Left ventricle myocardium inferior (tissue), 1 donor: ENCODE measurements around the gene CYTH4. TPM values are rescaled to one million over a fixed set of nuclear protein-coding genes. Genes with fewer than 3 reads are reported as not detected.

Experiments
- DNase-seq: peaks from one replicate; pipeline ENCODE4 v3.0.0-alpha.2; 2020
- H3K27ac ChIP-seq: fragments of 200-600 bp; replicated peaks from 2 replicates; pipeline ENCODE4 v1.8.0; 2021
- H3K27me3 ChIP-seq: fragments of 200-600 bp; 2 replicates; pipeline ENCODE4 v1.8.0; 2021; ENCODE audit warnings: low read depth
- H3K36me3 ChIP-seq: fragments of 200-600 bp; 2 replicates; pipeline ENCODE4 v1.8.0; 2021
- H3K4me1 ChIP-seq: fragments of 200-600 bp; 2 replicates; pipeline ENCODE4 v1.8.0; 2021
- H3K4me3 ChIP-seq: fragments of 200-600 bp; 2 replicates; pipeline ENCODE4 v1.8.0; 2021; ENCODE audit warnings: mild to moderate bottlenecking, moderate library complexity
- H3K9me3 ChIP-seq: fragments of 200-600 bp; replicated peaks from 2 replicates; pipeline ENCODE4 v1.8.0; 2021
- intact Hi-C: fragments of 100-400 bp; cut with micrococcal nuclease; formaldehyde crosslinking; loops from one replicate; pipeline ENCODE4 v1.11.0; 2022
- total RNA-seq: library from RNA; stranded (reverse); fragmentation: NEBNext Ultra II Directional; extraction: Animal tissue kit (Norgen Biotek cat#: 25700); gene quantifications from one replicate; pipeline ENCODE4 v1.2.1, GENCODE V29; 2021
- TF ChIP-seq, protein P1 (sequence below): fragments of 200-600 bp; IDR thresholded peaks from 2 replicates; pipeline ENCODE4 v1.8.0; 2021; ENCODE audit warnings: antibody characterized with exemption, mild to moderate bottlenecking, borderline replicate concordance
- donor health status: DM: no; HTN: yes; CAD: no; lungs with severe emphysema.

The CYTH4 gene
- total RNA-seq, 1 donor from 2014 or later: 4.8 TPM

DNA sequence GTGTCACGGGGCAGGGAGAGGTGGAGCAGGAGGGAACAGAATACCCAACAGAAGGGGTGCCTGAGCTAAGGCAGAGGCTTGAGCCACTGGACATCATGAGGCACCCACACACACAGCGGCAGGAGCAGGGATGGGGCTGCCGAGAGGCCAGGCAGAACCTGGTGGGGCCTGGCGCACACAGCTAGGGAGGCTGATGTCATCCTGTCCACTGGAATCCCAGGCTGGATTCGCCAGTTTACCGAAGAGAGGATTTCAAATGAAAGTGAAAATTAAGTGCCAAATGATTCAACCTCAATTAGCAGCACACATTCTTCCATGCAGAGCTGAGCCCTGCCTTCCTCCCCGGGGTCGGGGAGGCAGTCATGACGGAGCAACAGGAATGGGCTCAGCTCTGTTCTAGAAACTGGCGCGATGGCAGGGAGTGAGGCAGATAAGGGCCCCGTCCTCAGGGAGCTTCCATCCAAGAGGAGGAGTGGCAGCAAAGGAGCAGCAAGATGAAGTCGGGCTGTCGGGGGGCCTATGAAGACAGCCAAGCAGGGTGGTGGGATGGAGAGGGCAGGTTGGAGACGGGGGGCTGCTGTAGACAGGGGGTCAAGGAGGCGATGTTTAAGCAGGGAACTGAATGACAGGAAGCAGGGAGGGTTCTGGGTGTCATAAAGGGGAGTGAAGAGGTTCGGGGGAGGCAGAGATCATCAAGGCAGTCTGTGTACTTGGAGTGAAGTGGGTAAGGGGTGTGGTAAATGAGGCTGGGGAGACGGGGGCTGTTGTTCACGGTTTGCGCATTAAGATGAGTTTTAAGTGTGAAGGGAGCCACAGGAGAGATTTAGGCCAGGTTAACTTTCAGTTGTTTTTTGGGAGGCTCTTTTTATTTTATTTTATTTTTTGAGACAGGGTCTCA lies 44.7 kb upstream of the CYTH4 start:
- intact Hi-C loops: no loop called here
- Histone ChIP-seq H3K9me3 (no peaks in the 10 kb centered on the region), H3K27ac (no peak overlapping the region), H3K4me1 (no peaks in the 10 kb centered on the region), H3K36me3 (no peaks in the 10 kb centered on the region), H3K27me3 (peaks cover 100% of the 10 kb centered on the region), H3K4me3 (no peak overlapping the region)
- DNase-seq: no peak
- TF ChIP-seq, protein P1, sequence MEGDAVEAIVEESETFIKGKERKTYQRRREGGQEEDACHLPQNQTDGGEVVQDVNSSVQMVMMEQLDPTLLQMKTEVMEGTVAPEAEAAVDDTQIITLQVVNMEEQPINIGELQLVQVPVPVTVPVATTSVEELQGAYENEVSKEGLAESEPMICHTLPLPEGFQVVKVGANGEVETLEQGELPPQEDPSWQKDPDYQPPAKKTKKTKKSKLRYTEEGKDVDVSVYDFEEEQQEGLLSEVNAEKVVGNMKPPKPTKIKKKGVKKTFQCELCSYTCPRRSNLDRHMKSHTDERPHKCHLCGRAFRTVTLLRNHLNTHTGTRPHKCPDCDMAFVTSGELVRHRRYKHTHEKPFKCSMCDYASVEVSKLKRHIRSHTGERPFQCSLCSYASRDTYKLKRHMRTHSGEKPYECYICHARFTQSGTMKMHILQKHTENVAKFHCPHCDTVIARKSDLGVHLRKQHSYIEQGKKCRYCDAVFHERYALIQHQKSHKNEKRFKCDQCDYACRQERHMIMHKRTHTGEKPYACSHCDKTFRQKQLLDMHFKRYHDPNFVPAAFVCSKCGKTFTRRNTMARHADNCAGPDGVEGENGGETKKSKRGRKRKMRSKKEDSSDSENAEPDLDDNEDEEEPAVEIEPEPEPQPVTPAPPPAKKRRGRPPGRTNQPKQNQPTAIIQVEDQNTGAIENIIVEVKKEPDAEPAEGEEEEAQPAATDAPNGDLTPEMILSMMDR: no peak

DNA sequence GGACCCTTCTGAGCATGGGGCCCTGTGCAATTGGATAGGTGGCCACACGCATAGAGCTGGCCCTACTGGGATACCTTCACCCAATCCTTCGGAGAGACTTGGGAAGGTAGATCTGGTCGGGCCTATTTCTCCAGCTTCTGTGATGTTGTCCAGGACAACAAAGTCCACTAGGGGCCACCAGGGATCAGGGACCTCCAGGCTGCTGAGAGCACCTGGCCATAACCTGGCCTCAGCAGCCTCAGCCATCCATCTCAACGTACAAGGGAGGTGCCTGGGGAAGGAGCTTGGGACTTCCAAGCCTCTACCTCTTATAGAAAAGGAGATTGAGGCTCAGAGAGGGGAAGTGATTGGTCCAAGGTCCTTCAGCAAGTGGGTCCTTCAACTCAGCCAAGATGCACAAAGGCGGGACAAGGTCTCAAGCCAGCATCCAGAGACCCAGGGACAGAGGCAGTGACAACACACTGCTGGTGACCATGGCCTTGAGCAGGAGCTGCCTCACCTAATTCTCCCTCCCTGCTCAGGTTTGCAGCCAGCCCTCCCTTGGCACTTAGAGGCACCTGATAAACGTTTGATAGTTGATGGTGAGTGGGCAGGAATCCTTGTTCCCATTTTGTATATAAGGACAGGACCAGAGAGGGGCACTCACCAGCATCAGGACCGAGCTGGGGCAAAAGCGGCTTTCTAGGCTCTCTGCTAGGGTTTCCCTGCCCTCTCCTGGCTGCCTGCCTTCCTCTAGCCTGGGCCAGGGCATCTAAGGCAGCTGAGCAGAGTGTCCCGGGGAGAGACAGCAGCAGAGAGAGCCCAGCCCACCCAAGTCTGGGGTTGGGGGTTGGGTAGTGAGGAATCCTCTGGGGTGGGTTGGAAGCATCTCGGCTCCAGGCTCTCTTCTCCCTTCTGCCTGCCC lies 42.7 kb upstream of the CYTH4 start:
- intact Hi-C loops: no loop called here
- Histone ChIP-seq H3K27me3 (peaks cover 100% of the 10 kb centered on the region), H3K36me3 (no peaks in the 10 kb centered on the region), H3K4me1 (peaks cover 5% of the 10 kb centered on the region), H3K27ac (no peak overlapping the region), H3K9me3 (no peaks in the 10 kb centered on the region), H3K4me3 (no peak overlapping the region)
- TF ChIP-seq, protein P1: no peak
- DNase-seq: no peak

DNA sequence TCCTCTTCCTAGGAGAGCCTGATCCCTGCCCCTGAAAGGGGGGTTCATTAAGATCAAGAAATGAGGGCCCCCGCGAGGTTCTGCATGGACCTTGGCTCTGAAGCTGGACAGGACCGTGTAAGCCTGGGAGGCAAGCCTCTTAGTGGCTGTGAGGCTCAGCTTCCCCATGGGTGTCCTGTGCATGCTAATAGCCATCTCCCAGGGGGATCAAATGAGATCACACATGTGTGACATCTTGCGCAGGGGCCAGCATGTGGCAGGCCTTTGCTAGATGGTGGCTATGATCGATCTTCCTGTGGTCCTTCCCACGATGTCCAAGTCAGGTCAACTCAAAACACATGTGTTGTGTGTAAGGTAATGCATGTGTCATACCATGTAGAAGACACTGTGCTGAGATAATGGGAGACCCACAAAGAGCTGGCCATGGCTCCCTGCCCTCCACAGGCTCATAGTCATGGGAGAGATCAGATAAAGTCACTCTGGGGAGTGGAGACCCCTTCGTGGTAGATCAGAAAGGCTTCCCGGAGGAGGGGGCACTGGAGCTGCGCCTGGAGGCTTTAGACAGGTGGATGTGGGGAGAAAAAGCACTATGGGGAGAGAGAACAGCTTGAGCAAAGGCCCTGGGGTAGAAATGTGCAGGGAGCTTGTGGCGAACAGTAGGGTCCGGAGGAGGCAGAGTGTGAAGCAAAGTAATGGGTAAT lies 41.9 kb upstream of the CYTH4 start:
- peaks cover 5% of the 10 kb centered on the region for H3K4me1 ChIP-seq
- TF ChIP-seq, protein P1: no peak
- no peak for DNase-seq

DNA sequence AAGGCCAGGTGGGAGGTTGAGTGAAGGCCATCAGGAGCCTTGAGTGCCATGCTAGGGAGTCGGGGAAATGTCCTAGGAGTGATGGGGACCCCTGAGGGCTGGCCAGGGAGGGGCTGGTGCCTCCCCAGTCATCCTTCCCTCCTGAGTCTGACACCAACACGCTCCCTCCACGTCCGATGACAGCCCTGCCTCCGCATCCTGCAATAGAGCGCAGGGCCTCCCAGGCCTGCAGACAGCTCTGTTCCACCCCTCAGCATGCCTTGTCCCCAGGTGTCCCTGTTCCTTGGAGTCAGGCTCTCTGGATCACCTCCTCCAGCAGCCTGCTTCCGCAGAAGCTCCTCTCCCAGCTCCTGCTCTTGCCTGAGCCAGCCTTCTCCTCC lies 41.4 kb upstream of the CYTH4 start:
- H3K4me1 ChIP-seq: peaks cover 5% of the 10 kb centered on the region
- intact Hi-C loops: no loop called here
- no peaks in the 10 kb centered on the region for H3K36me3 ChIP-seq
- H3K4me3 ChIP-seq: no peak overlapping the region
- TF ChIP-seq, protein P1: no peak
- DNase-seq: no peak
- no peak overlapping the region for H3K27ac ChIP-seq
- H3K9me3 ChIP-seq: no peaks in the 10 kb centered on the region
- peaks cover 96% of the 10 kb centered on the region for H3K27me3 ChIP-seq

More for the DNA sequence above, 41.9 kb upstream of the CYTH4 start:
- Histone ChIP-seq H3K27me3 (peaks cover 100% of the 10 kb centered on the region), H3K36me3 (no peaks in the 10 kb centered on the region), H3K27ac (no peak overlapping the region), H3K9me3 (no peaks in the 10 kb centered on the region), H3K4me3 (no peak overlapping the region)
- intact Hi-C loops: no loop called here
